IPS DF 4.7 (cell line): ENCODE measurements around the gene GNB3.

Experiments
- DNase-seq: peaks from one replicate; pipeline ENCODE4 v3.0.0-alpha.2; 2013; ENCODE audit warnings: low spot score; ENCODE audit errors: extremely low read depth

The GNB3 gene

GRCh38 chr12:6840761-6841515, at the start of gene GNB3:
Gene GNB3, plus strand, starts transcription at chr12:6840925. Its CDS starts 363 bp downstream, at chr12:6841288.
- DNase-seq = no peak

DNA sequence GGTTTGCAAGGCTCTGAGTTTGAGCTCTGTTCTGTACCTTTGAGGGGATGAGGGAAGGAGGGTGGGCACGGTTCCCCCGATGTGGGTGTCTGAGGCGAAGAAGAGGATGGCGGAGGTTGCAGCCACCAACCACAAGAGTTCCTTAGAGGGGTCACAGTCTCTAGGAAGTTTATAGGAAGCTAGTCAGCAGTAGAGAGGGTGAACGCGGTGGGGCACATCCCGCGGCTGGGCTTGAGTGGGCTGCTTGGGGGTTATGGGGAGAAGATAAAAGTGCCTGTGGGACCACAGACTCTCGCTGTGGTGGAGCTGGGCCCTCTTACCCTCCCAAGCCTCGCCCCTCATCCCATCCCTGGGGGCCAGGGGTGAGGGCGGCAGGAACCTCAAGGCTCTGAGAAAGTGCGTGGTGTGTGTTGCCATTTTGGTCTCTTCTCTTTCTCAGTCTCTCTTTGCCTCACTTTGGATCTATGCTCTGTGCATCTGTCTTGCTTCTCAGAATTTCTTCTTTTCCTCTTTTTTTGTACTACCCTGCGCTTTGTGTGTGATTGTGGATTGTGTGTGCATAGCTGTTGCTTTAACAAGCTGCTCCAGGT, 48.7 kb upstream of the GNB3 start:
- no peak for DNase-seq

- DNase-seq = no peak
Observed at GRCh38 chr12:6792522-6793201, 48.1 kb upstream of the GNB3 start.

DNA sequence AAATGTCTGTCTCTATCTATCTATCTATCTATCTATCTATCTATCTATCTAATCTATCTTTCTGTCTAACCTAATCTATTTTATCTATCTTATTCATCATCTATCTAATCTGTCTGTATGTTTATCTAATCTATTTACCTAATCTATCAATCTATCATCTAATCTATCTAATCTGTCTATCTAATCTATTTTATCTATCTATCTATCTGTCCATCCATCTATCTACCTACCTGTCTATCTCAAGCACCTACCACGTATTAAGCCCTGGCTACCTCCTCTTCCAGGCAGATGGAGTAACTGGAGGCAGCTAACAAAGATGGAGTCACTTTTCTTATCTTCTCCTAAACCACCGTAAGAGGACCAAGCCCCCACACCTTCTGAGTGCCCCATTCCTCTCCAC, 45.6 kb upstream of the GNB3 start:
- no peak for DNase-seq

GRCh38 chr12:6796576-6796975, 44.1 kb upstream of the GNB3 start:
- DNase-seq = no peak

GRCh38 chr12:6799147-6799546, 41.6 kb upstream of the GNB3 start:
- no peak for DNase-seq

DNA sequence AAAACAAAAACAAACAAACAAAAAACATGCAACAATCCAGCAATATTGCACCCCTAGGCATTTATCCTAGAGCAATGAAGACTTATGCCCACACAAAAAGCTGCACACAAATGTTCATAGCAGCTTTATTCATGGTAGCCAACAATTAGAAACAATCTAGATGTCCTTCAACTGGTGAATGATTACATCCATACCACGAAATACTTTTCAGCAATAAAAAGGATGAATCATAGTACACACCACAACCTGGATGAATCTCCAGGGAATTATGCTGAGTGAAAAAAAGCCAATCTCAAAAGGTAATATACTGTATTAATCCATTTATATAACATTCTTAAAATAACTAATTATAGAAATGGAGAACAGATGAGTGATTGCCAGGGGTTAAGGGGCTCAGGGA, 33.6 kb upstream of the GNB3 start:
- no peak for DNase-seq

GRCh38 chr12:6809056-6809455, 31.7 kb upstream of the GNB3 start:
- no peak for DNase-seq

GRCh38 chr12:6810758-6811157, 30.0 kb upstream of the GNB3 start:
- no peak for DNase-seq

DNA sequence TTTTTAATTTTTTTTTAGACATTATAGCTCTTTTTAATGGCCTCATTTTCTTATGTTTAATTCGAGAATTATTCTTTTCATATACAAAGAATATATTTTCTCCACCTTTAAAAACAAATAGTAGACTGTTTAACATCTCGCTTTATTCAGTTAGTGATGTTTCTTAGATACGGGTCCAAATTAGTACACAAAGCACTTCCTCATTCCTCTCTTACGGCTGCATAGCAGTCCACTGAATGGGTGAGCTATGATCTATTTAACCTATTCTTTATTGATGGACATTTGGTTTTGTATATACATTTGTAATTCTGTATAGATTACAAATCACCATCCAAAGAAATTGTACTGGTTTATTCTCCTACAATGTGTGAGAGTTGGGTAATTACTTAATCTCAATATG, 27.4 kb upstream of the GNB3 start:
- DNase-seq = no peak

- no peak for DNase-seq
Observed at GRCh38 chr12:6816598-6816997, 24.1 kb upstream of the GNB3 start.

DNA sequence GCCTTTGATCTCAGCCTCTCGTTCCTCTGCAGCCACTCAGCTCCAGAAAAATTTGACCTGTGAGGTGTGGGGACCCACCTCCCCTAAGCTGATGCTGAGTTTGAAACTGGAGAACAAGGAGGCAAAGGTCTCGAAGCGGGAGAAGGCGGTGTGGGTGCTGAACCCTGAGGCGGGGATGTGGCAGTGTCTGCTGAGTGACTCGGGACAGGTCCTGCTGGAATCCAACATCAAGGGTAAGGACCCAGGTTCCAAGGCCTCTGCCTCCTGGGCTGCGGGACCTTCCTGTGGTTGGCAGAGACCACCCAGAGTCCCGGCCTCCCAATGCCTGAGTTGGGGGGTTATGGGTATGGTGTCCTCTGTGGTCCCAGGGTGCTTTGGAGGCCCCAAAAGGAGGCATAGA, 23.6 kb upstream of the GNB3 start:
- no peak for DNase-seq

- no peak for DNase-seq
Observed at GRCh38 chr12:6817662-6818157, 23.0 kb upstream of the GNB3 start.

- DNase-seq = no peak
Observed at GRCh38 chr12:6818222-6818621, 22.5 kb upstream of the GNB3 start.

GRCh38 chr12:6818645-6819044, 22.1 kb upstream of the GNB3 start:
- DNase-seq = no peak

GRCh38 chr12:6819106-6820030, 21.4 kb upstream of the GNB3 start:
- no peak for DNase-seq

DNA sequence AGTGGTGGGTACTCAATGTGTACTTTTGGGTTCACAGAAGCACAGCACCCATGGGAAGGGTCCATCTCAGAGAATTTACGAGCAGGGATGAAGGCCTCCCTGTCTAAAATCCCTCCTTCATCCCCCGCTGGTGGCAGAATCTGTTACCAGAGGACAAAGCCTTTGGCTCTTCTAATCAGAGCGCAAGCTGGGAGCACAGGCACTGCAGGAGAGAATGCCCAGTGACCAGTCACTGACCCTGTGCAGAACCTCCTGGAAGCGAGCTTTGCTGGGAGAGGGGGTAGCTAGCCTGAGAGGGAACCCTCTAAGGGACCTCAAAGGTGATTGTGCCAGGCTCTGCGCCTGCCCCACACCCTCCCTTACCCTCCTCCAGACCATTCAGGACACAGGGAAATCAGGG, 20.6 kb upstream of the GNB3 start:
- DNase-seq = no peak

- DNase-seq = no peak
Observed at GRCh38 chr12:6821591-6822425, 18.9 kb upstream of the GNB3 start, which contains the start of gene GPR162. Gene GPR162, plus strand, starts transcription at chr12:6821821. Its CDS starts 2,078 bp downstream, at chr12:6823899.

- no peak for DNase-seq
Observed at GRCh38 chr12:6822426-6823135, 18.1 kb upstream of the GNB3 start.
